HepG2 (cell line): ENCODE results near the gene RIPOR1. TPM values are rescaled to one million over a fixed set of nuclear protein-coding genes. Genes with fewer than 3 reads are reported as not detected.

ENCODE experiments used
- AKNA ChIP-seq: sonication (generic); formaldehyde crosslinking; IDR thresholded peaks from 2 replicates; pipeline ENCODE4 v1.4.0; 2020; ENCODE audit warnings: missing genetic modification reagents, borderline replicate concordance
- CREB3 ChIP-seq: sonication (generic); formaldehyde crosslinking; IDR thresholded peaks from 2 replicates; pipeline ENCODE4 v1.5.0; 2020; ENCODE audit warnings: missing genetic modification reagents
- MAFG ChIP-seq: sonication (generic); formaldehyde crosslinking; IDR thresholded peaks from 2 replicates; pipeline ENCODE4 v1.5.1; 2020; ENCODE audit warnings: mild to moderate bottlenecking, missing genetic modification reagents
- NFAT5 ChIP-seq: sonication (generic); formaldehyde crosslinking; IDR thresholded peaks from 2 replicates; pipeline ENCODE4 v1.4.0; 2020; ENCODE audit warnings: missing genetic modification reagents
- NFYC ChIP-seq: IDR thresholded peaks from 2 replicates; pipeline ENCODE4 v1.6.1; 2016; ENCODE audit warnings: missing genetic modification reagents, missing compliant biosample characterization
- NR2C2 ChIP-seq: sonication (generic); formaldehyde crosslinking; IDR thresholded peaks from 2 replicates; pipeline ENCODE4 v1.4.0; 2020; ENCODE audit warnings: missing genetic modification reagents, mild to moderate bottlenecking, moderate library complexity, borderline replicate concordance
- PBX2 ChIP-seq: IDR thresholded peaks from 2 replicates; pipeline ENCODE4 v1.6.1; 2016; ENCODE audit warnings: control low read depth
- RBFOX2 ChIP-seq: fragments of 200-400 bp; formaldehyde crosslinking; IDR thresholded peaks from 2 replicates; pipeline ENCODE4 v1.6.1; 2017; ENCODE audit warnings: low read depth, mild to moderate bottlenecking, low read length
- TBX3 ChIP-seq: fragments of 450-650 bp; IDR thresholded peaks from 2 replicates; pipeline ENCODE4 v1.6.1; 2017; ENCODE audit warnings: antibody characterized with exemption, mild to moderate bottlenecking, inconsistent platforms, borderline replicate concordance
- ZBTB1 ChIP-seq: sonication (generic); formaldehyde crosslinking; IDR thresholded peaks from 2 replicates; pipeline ENCODE4 v1.4.0; 2020; ENCODE audit warnings: missing genetic modification reagents, borderline replicate concordance
- ZMAT3 ChIP-seq: sonication (generic); formaldehyde crosslinking; conservative IDR thresholded peaks from 2 replicates; pipeline ENCODE4 v1.7.0; 2021; ENCODE audit warnings: missing genetic modification reagents
- ZNF17 ChIP-seq: sonication (generic); formaldehyde crosslinking; IDR thresholded peaks from 2 replicates; pipeline ENCODE4 v1.5.0; 2020; ENCODE audit warnings: mild to moderate bottlenecking, missing genetic modification reagents
- ZNF234 ChIP-seq: sonication (generic); formaldehyde crosslinking; conservative IDR thresholded peaks from 2 replicates; pipeline ENCODE4 v1.5.1; 2020; ENCODE audit warnings: mild to moderate bottlenecking, missing genetic modification reagents
- ZNF331 ChIP-seq: sonication (generic); formaldehyde crosslinking; IDR thresholded peaks from 2 replicates; pipeline ENCODE4 v1.4.0; 2020; ENCODE audit warnings: missing genetic modification reagents
- ZNF44 ChIP-seq: sonication (generic); formaldehyde crosslinking; IDR thresholded peaks from 2 replicates; pipeline ENCODE4 v1.5.1; 2020; ENCODE audit warnings: mild to moderate bottlenecking, missing genetic modification reagents
- ZNF784 ChIP-seq: sonication (generic); formaldehyde crosslinking; IDR thresholded peaks from 2 replicates; pipeline ENCODE4 v1.5.1; 2020; ENCODE audit warnings: missing genetic modification reagents, mild to moderate bottlenecking, borderline replicate concordance
- polyA plus RNA-seq, 8 experiments: library from polyadenylated mRNA; depleted of rRNA in 3 of 8; stranded (reverse) in 7 of 8; unstranded in 1 of 8; fragments of >200 nt; fragmentation: Illumina TruSeq in 4 of 8; extraction: Trizol in 4 of 8; gene quantifications; 2 replicates each; pipeline versions ENCODE4 v1.2.1 to v1.2.3, GENCODE V29; 2011 to 2016; ENCODE audit warnings: low read depth in 4 of 8, missing spikeins in 1 of 8, mixed read lengths in 1 of 8; ENCODE audit not compliant: insufficient read depth in 1 of 8
- total RNA-seq, 5 experiments: library from RNA; depleted of rRNA; stranded (reverse); fragments of >200 nt; fragmentation: Illumina TruSeq; extraction: Trizol; gene quantifications; 2 replicates each; pipeline ENCODE4 v1.2.3, GENCODE V29; 2016; ENCODE audit warnings: low read depth in 1 of 5

Gene RIPOR1
- total and polyA plus RNA-seq, 2 of the 13 experiments (the other 11 are each of a cell fraction or from before 2014, with no cell fraction given), result 4.6 to 8.1 TPM

GRCh38 chr16:67546761-67547422, 18.3 kb downstream of the RIPOR1 start (continued):
- TF ChIP-seq AKNA (CRISPR knock-in tag) (no peak), ZNF331 (CRISPR knock-in tag) (0 out of 2 replicates have a peak, but pooled peaks have one; percentile 56), NFAT5 (CRISPR knock-in tag) (no peak), PBX2 (CRISPR knock-in tag) (no peak), RBFOX2 (no peak), ZBTB1 (CRISPR knock-in tag) (no peak), CREB3 (CRISPR knock-in tag) (no peak), MAFG (CRISPR knock-in tag) (no peak), ZNF234 (CRISPR knock-in tag) (no peak), ZMAT3 (CRISPR knock-in tag) (no peak), NFYC (CRISPR knock-in tag) (no peak), ZNF784 (CRISPR knock-in tag) (no peak), NR2C2 (CRISPR knock-in tag) (peak; percentile 24; the same call in 1 of the 2 replicates), ZNF17 (CRISPR knock-in tag) (no peak), TBX3 (no peak), ZNF44 (no peak)
